Coronary artery (tissue), 2 donors: ENCODE results near the gene CRY2.

Experiments
- DNase-seq: peaks from one replicate; pipeline ENCODE4 v3.0.0-alpha.2; 2017; ENCODE audit warnings: low spot score
- H3K27ac ChIP-seq, 2 donors: fragments of 200-600 bp; sonication (generic); one replicate each; pipeline ENCODE4 v1.5.1; 2016 to 2019
- H3K4me3 ChIP-seq: fragments of 200-600 bp; sonication (generic); 2 replicates; pipeline ENCODE4 v1.5.1; 2016; ENCODE audit warnings: mild to moderate bottlenecking, moderate library complexity
- TF ChIP-seq, protein P1 (sequence below): fragments of 200-600 bp; sonication (generic); IDR thresholded peaks from one replicate; pipeline ENCODE4 v1.5.1; 2019; ENCODE audit warnings: antibody characterized with exemption

Gene CRY2

DNA sequence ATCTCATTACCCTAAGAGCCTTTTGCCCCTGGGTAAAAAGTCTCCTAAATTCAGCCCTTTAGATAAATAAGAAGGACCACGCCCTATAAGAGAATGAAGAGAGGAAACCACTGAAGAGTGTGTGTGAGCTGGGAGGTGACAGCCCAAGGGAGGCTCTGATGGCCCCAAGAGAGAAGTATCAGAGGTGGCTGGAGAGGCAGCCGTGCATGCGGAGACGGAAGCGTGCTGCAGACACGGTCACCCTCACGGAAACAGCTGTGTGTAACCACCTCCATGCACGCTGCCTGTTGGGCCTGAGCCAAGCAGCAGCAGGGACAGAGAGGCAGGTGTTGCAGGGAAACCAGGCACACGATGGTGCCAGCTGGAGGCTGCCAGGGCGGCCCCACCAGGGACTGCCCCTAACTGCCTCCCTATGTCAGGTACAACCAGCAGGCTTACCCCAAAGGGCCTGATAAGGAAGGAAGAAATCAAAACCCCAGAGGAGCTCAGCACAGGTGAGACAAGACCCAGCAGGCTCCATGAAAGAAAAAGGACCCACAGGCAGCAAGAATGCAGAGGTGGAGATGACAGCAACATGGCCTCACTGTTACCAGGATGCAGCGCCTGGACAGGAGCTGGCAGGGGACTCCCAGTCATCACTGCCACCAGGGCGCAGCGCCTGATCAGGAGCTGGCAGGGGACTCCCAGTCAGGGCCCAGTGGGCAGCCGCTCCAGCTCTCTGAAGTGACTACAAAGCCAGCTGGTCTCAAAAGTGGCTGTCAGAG lies 82.9 kb downstream of the CRY2 start:
- TF ChIP-seq, protein P1, sequence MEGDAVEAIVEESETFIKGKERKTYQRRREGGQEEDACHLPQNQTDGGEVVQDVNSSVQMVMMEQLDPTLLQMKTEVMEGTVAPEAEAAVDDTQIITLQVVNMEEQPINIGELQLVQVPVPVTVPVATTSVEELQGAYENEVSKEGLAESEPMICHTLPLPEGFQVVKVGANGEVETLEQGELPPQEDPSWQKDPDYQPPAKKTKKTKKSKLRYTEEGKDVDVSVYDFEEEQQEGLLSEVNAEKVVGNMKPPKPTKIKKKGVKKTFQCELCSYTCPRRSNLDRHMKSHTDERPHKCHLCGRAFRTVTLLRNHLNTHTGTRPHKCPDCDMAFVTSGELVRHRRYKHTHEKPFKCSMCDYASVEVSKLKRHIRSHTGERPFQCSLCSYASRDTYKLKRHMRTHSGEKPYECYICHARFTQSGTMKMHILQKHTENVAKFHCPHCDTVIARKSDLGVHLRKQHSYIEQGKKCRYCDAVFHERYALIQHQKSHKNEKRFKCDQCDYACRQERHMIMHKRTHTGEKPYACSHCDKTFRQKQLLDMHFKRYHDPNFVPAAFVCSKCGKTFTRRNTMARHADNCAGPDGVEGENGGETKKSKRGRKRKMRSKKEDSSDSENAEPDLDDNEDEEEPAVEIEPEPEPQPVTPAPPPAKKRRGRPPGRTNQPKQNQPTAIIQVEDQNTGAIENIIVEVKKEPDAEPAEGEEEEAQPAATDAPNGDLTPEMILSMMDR: no peak
- Histone ChIP-seq H3K4me3 (no peak overlapping the region), H3K27ac (no peak overlapping the region)
- DNase-seq: peak; percentile 62

DNA sequence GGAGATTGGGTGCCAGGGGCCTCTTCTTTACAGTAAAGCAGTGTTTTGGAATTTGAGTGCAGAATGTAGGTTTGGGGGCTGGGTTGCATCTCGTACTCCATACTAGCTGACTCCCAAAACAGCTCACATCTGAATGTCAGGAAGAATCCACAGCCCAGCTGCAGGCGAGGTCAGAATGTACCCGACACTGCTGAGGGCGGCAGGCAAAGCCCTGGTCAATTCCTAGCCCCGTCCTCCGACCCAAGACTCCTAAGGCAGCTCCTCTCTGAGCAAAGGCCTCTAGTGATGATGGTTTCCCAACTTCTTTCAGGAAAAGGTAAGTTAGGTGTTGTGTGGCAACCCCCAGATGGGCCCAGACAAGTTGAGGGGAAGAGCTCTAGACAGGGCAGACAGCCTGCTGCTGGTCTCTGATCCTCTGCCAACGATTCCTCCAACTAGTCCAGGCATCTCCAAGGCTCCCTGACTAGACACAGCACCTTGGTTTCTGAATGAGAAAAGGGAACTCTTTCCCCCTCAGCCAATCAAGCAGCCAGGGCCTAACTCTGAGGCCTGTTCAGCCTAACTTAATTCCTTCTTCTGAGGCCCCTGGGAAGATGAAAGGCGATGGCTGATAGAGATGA lies 83.8 kb downstream of the CRY2 start:
- Histone ChIP-seq H3K4me3 (no peak overlapping the region), H3K27ac (no peak overlapping the region)
- DNase-seq: no peak
- TF ChIP-seq, protein P1: no peak

DNA sequence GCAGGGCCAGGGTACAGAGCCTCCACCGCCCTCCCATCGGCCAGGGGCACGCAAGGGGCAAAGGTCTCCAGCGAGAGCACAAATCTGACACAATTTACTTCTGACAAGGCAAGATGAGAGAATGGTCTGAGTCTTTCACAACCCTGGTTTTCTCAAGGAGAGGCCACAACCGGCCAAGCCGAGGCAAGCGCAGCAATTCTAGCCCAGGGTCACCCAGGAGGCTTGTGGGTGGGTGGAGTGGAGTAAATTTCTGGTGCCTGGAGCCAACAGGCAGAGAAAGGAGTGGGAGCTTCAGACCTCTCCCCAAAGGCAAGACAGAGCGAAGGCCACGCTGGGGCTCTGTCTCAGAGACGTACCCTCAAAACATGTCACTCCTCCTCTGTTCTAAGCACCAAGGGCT lies 84.5 kb downstream of the CRY2 start:
- no peak overlapping the region for H3K27ac ChIP-seq
- DNase-seq: peak; percentile 69
- H3K4me3 ChIP-seq: no peak overlapping the region
- TF ChIP-seq, protein P1: no peak

DNA sequence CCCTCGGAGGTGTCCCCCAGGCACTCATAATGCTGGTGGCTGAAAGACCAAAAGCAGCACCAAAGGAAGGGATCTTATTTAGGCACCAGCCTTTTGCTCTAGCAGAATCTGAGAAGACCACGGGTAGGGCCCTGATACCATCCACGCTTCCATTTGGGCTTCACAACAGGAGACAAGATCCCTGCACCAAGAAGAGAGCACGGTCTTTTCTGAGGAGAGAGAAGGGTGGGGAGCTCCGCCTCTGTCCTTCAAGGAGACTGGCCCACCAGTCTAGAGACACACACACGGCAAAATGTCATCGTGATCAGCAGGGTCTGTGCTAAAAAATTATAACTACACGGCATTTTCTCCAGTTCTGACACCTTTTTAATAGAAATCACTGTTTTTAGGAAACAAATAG lies 84.9 kb downstream of the CRY2 start:
- TF ChIP-seq, protein P1: no peak
- H3K4me3 ChIP-seq: no peak overlapping the region
- H3K27ac ChIP-seq: no peak overlapping the region
- DNase-seq: no peak
